Activated T-cell treated with anti-CD3 and anti-CD28 coated beads for 48 hours (primary cell): Measurements from ENCODE around the gene USF3.
"Not testable (repeated sequence)": the region's sequence is repeated elsewhere in the genome, so short reads cannot be mapped to it uniquely, and the experiment has no call there.

Experiments used
- DNase-seq: peaks from one replicate; pipeline ENCODE4 v3.0.0-alpha.2; 2020; ENCODE audit warnings: low read depth

The USF3 gene

GRCh38 chr3:113649174-113649845 is 47.1 kb downstream of the USF3 start:
- DNase-seq, result no peak

- DNase-seq, result no peak
Measured at GRCh38 chr3:113648524-113648923, 47.9 kb downstream of the USF3 start.

GRCh38 chr3:113643583-113643982 is 52.9 kb downstream of the USF3 start:
- no peak for DNase-seq

- no peak for DNase-seq
Measured at GRCh38 chr3:113638910-113639309, 57.5 kb downstream of the USF3 start.

DNA sequence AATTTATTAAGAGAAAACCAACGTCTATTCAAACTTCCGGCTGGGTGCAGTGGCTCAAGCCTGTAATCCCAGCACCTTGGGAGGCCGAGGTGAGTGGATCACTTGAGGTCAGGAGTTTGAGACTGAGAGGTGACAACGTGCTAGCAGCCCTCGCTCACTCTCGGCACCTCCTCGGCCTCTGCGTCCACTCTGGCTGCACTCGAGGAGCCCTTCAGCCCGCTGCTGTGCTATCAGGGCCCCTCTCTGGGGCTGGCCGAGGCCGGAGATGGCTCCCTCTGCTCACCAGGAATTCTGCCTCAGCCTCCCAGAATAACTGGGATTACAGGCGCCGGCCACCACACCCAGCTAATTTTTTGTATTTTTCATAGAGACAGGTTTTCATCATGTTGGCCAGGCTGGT is 58.7 kb downstream of the USF3 start:
- DNase-seq, result no peak

DNA sequence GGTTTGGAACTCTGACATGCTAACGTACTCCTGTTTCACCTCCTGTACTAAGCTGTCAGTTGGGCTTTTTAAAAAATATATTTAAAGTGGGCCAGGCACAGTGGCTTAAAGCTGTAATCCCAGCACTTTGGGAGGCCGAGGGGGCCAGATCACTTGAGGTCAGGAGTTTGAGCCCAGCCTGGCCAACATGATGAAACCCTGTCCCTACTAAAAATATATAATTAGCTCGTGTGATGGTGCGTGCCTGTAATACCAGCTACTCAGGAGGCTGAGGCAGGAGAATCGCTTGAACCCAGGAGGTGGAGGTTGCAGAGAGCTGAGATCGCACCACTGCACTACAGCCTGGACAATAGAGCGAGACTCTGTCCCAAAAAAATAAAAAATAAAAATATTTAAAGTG is 60.4 kb downstream of the USF3 start:
- DNase-seq, result not testable (repeated sequence)

DNA sequence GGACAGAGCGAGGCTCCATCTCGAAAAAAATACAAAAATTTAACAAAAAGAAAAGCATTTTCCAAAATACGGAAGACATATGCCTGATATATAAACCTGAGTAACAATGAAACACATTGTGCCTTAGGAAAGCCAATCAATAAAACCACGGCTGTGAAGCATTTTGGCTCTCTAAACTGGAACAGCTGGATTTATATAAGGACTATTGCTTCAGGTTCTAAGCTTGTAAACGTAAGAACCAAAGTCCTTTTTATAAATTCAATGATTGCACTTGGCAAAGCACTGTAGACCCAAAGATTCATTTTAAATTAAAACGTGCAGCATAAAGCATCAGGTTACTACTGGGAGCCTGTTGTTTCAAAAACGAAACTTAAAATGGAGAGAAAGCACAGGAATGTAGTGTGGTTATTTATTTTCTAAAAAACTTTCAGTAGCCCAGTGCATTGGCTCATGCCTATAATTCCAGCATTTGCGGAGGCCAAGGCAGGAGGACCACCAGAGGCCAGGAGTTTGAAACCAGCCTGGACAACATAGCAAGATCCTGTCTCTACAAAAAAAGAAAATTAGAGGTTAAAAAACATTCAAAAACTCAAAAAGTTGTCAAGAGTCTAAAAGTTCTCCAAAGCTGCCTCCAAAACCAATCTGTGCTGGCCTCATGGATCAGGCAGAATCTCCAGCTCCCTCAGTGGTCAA is 61.5 kb downstream of the USF3 start:
- DNase-seq, result no peak

DNA sequence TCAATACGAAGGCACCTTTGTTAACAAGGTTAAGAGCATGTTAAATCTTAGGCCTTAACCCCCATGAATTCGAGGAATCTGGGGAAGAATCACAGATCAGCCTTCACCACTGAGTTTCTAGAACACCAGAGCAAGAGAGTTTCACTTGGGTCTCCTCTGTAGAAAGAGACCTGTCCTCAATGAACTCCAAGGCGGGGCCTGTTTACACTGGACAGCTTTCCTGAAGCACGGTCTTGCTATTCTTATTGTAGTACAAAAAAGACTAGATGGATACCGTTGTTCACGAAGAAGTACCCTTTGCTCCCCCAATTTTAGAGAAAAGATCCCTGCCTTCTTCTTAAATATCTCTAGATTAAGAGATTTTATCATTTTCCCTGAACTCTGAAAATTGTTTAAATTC is 64.9 kb downstream of the USF3 start:
- DNase-seq, result no peak

DNA sequence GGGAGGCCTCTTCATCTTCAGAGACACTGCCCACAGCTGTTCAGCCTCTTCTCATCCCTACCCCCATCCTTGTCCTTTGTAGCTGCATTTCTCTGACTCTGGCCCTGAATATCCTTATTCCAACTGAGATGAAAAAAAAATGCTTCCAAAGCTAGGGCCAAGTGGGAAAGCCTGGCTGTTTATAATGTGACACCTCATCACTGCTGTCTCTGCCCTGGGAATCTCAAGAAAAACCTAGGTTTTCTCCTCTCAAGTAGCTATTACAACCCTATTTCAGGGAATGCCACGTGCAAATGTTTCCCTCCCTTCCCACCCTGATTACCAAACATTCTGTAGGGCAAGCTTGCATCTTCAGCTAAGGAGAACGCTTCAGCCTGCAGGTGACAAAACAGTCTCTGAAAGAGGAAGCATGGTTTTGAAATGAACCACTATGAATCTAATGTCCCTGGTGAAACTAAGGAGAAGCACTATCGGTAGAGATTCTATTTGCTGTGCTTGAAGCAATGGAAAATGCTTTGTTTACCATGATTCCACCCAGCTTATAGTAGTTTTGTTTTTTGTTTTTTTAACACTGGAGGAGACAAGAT is 65.4 kb downstream of the USF3 start:
- no peak for DNase-seq

DNA sequence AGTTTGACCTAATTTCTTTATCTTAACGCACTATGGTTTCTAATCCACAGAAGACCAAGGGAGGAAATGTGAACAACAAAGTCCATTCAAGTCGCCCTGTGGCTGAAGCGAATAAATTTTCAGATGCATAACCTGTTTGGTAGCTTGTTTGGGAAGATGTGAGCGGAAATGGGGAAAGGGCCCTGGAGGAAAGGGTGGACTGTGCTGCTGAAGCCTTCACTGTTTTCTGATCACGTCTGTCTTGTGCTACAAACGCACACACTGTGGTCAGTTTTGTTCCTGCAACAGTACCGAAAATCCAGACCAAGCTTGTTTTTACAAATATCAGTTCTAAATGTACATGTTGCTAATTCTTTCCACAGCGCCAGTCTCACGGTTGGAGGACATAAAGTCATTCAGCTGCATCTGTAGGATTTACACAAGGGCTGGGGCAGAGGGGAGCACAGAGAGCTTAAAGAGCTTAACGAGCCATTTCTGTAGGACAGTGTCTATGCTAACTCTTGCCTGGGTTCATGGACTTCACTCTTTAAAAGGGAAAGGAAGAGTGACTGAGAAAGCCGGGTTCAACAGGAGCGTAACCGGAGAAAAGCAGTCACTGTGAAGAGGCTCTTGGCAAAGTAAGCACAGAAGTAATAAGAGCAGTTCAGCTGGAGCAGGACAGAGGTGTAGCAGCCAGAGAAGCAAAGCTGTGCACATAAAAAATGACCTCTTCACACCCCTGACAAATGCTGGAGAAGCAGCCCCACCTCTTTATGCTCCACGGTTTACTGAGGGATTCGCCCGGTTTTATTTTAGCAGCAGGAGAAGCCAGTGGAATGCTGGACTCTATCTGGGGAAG is 66.6 kb downstream of the USF3 start:
- no peak for DNase-seq

DNA sequence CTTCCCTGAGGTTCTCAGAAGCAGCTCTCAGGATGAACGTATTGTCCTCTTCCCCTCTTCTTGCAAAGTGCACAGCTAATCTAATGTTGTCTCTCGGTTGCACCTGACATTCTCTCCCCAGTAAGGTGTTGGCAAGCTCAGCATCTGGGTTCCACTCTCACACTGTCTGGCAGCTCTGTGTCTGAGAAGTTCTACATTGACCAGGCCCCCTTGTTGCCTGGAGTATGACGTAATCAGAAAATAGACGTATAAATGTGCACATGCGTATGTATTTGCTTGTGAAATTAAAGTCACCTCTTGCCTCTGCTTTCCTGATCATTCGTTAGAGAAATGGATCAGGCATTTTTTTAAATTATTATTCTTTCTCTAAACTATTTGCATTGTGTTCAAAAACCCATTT is 67.7 kb downstream of the USF3 start:
- DNase-seq, result no peak

DNA sequence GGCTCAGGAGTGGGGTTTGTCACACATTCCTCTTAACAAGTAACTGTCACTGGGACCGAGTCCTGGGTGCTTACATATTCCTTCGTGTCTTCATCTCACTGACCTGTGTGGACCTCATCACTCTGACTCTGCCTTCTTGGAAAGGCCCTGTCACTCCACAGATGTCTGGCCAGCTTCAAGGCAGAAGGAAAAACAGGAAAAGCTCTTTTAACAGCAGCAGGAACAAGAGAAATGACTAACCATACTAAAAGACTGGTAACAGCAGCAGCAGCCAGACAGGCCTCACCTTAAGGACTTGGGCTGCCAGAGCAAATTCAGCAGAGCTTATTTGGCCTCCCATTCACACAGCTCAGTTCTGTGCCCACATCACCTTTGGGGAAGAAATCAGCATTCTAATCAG is 68.1 kb downstream of the USF3 start:
- no peak for DNase-seq

DNA sequence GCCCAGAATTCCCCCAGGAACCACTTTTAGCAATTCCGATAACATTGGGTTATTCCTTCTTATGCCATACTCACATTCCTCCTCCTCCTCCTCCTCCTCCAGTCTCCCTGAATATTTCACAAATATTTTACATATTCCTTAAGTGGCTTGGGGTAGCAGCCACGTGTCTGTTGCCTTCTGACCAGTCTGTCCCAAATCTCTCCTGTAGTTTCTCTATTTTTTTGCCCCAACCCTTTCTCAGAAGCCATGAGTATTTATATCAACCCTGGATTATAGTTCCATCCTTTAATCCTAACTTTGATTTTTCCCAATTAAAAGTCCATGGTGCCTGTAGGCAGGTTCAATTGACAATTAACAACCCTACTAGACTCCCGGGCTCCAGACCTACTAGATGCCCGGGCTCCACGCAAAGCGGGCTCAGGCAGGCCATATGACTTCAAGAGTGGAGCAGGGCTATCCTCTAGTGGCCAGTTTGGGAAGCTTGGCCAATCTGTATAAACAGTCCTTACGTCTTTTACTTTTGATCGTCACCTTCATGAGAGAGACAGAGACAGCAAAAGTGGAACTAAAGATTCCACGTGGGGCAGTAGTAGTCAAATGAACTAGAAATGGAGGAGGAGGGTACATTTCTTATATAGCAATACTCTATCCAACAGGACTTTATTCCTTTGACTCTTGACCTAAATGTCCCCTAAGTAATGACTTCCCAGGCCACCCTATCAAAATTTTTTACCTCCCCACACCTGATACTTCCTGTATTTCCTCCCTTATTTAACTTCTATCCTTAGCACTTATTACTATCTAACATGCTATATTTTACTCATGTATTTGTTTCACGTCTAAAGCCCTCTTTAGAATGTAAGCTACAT is 69.7 kb downstream of the USF3 start:
- no peak for DNase-seq

- DNase-seq, result no peak
Measured at GRCh38 chr3:113625834-113626233, 70.6 kb downstream of the USF3 start.

DNA sequence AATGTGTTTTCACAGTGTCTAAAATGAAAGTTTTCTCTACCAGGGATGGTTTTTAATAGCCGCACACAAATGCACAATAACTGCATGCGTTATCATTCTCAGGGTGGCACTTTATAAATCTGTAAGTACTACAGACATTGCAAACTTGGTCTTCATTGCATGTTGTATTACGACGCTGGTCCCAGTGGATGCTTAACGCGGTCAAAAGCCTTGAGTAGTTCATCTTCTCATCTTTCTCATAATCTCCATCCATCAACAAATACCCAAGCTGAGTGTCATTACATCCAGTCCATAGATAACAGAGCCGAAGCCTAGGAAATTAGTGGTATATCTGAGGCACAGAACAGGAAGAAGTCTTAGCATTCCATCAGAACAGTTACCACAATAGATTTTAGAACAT is 72.6 kb downstream of the USF3 start:
- no peak for DNase-seq

GRCh38 chr3:113623324-113623723 is 73.1 kb downstream of the USF3 start:
- no peak for DNase-seq

DNA sequence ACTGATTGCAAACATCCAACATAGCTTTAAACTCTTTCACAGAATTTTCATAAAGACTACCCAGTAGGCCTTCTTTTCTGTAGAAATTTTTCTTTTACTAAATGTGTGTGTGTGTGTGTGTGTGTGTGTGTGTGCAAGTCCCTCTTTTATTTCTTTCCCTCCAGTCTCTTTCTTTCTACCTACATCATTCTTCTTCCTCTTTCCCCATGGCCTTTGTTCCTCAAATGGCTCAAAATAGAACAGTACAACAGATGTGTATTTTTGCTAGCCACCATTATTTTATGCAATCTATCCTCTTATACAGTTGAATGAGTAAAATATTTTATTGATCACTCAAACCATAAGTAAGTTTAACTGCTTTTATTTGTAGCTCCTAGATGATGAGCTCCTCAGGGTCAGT is 76.4 kb downstream of the USF3 start:
- no peak for DNase-seq

DNA sequence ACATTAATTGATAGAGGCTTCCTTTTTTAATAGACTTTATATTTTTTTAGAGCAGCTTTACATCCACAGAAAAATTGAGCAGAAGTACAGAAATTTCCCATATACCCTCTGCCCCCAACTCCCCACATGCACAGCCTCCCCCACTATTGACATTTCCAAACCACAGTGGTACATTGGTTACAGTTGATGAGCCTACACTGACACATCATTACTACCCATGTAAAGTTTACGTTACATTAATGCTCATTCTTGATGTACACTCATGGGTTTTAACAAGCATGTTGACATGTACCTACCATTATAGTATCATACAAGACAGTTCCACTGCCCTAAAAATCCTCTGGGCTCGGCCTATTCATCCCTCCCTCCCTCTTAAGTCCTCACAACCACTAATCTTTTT is 78.7 kb downstream of the USF3 start:
- no peak for DNase-seq

DNA sequence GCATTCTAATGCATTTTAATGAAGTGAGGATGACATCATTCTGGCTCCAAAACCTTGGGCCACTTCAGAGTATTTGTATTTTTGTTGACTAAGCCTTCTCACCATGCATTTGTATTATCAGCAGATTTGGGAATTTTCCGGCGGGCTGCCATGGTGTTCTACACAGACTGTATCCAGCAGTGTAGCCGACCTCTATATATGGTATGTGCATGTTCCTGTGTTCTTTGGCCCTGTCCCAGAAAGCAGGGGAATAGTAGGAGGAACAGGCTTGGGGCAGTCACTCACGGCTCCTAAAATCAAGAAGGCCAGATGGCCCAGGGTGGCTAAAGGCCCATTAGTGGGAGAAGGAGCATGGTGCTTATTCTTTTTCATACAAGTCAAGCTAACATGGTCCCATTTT is 80.5 kb downstream of the USF3 start:
- DNase-seq, result no peak

DNA sequence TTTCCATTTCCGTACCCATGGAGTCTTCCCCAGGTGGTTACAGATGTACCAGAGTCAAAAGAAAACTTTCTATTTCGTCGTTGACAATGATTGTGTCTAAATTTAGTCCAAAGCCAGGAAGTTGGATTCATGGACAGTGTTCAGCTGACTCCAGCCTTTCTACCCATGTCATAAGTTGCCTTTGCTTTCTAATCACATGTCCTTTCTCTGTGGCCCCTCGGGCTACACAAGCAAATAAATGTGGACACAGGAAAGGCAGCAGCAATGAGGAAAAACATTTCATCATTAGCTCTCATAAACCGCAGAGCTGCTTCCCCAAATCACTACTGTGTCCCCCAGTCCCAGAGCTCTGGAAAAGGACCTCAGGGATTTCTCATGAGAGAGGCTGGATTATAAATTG is 82.0 kb downstream of the USF3 start:
- no peak for DNase-seq

DNA sequence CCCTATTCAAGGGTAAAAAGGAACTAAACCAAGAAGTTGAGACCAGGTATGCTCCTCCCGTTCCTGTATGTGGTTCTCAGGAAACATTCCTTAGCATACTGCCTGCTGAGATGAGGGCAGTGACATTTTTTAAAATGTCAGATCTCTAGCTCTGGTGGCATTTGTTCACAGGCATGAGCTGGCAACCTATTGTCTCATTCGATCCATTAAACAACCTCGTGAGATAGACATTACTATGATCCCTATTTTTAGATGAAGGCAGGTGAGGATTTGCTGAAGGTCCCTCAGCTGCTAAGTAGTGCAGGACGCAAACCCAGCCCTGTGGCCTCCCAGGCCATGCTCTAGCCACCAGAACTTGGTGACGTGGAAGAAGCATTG is 89.2 kb downstream of the USF3 start:
- no peak for DNase-seq
